H1 (cell line): Measurements from ENCODE around the gene FXYD7. TPM values are rescaled to one million over a fixed set of nuclear protein-coding genes. Genes with fewer than 3 reads are reported as not detected.

Experiments
- CTCF ChIA-PET: fragments of 300-600 bp; sonication (Branson Sonifier 250); formaldehyde crosslinking; loops from one replicate; lab custom pipeline; 2021; ENCODE audit not compliant: partially characterized antibody; lab: Charles Lee
- POLR2A ChIA-PET: fragments of 300-600 bp; sonication (Branson Sonifier 250); formaldehyde crosslinking; loops from one replicate; lab custom pipeline; 2021; ENCODE audit warnings: inconsistent platforms; ENCODE audit not compliant: partially characterized antibody; lab: Charles Lee
- DNase-seq, 2 experiments: peaks; one replicate each; pipeline versions ENCODE4 v3.0.0 to v3.0.0-alpha.2; 2010 to 2022; ENCODE audit warnings: low spot score in 2 of 2, low read depth in 1 of 2, mixed read lengths in 1 of 2
- FAIRE-seq: peaks from 2 replicates; lab custom pipeline; 2011; peaks lifted over from hg19 to GRCh38; lab: Jason Lieb, UNC
- H2AFZ ChIP-seq: 2 replicates; pipeline ENCODE4 v1.8.1; 2012; ENCODE audit warnings: low read length, inconsistent platforms
- H2AK5ac ChIP-seq: 2 replicates; pipeline ENCODE4 v1.6.1; 2013; ENCODE audit warnings: low read depth, low read length
- H2BK120ac ChIP-seq: replicated peaks from 2 replicates; pipeline ENCODE3; 2013; ENCODE audit warnings: low read depth, low read length, inconsistent platforms
- H2BK12ac ChIP-seq: 2 replicates; pipeline ENCODE4 v1.6.1; 2013; ENCODE audit warnings: low read depth, low read length
- H2BK15ac ChIP-seq: 2 replicates; pipeline ENCODE4 v1.6.1; 2013; ENCODE audit warnings: low read length
- H2BK20ac ChIP-seq: 2 replicates; pipeline ENCODE4 v1.6.1; 2013; ENCODE audit warnings: low read length
- H2BK5ac ChIP-seq: 2 replicates; pipeline ENCODE4 v1.6.1; 2013; ENCODE audit warnings: low read depth, low read length
- H3K14ac ChIP-seq: 2 replicates; pipeline ENCODE4 v1.6.1; 2013; ENCODE audit warnings: inconsistent platforms; ENCODE audit not compliant: insufficient read length
- H3K18ac ChIP-seq: 2 replicates; pipeline ENCODE4 v1.6.1; 2013; ENCODE audit warnings: low read length; ENCODE audit errors: extremely low read depth
- H3K23ac ChIP-seq: 2 replicates; pipeline ENCODE4 v1.6.1; 2013; ENCODE audit warnings: inconsistent platforms; ENCODE audit not compliant: insufficient read length
- H3K23me2 ChIP-seq: 2 replicates; pipeline ENCODE4 v1.6.1; 2013; ENCODE audit warnings: low read depth, low read length
- H3K27ac ChIP-seq: 2 replicates; pipeline ENCODE4 v1.6.1; 2011; ENCODE audit warnings: low read depth, low read length, inconsistent platforms
- H3K27me3 ChIP-seq, 4 experiments: replicated peaks in 1 of 4; 1 replicate in 1 of 4; 2 replicates in 3 of 4; pipeline versions ENCODE4 v1.6.1 to v1.8.1; 2011 to 2013; ENCODE audit warnings: low read length in 3 of 4, mild to moderate bottlenecking in 3 of 4, inconsistent platforms in 2 of 4, mixed read lengths in 2 of 4, moderate library complexity in 1 of 4; ENCODE audit not compliant: control insufficient read depth in 3 of 4, insufficient read depth in 3 of 4; ENCODE audit errors: extremely low read depth in 1 of 4
- H3K36me3 ChIP-seq, 4 experiments: 2 replicates each; pipeline versions ENCODE4 v1.6.1 to v1.8.1; 2011 to 2013; ENCODE audit warnings: mild to moderate bottlenecking in 4 of 4, low read length in 3 of 4, moderate library complexity in 2 of 4, control low read depth in 1 of 4, inconsistent platforms in 1 of 4; ENCODE audit not compliant: insufficient read depth in 4 of 4, control insufficient read depth in 2 of 4
- H3K4ac ChIP-seq: replicated peaks from 2 replicates; pipeline ENCODE3; 2013; ENCODE audit warnings: low read length, low read depth, mixed read lengths, inconsistent platforms; ENCODE audit not compliant: insufficient read length
- H3K4me1 ChIP-seq, 4 experiments: replicated peaks in 1 of 4; 1 replicate in 1 of 4; 2 replicates in 3 of 4; pipeline versions ENCODE4 v1.6.1 to v1.8.1; 2011 to 2013; ENCODE audit warnings: low read length in 3 of 4, inconsistent platforms in 2 of 4, mixed read lengths in 1 of 4; ENCODE audit not compliant: insufficient read depth in 4 of 4, control insufficient read depth in 3 of 4
- H3K4me2 ChIP-seq, 2 experiments: 2 replicates each; pipeline versions ENCODE4 v1.6.1 to v1.8.1; 2011 to 2013; ENCODE audit warnings: low read depth in 2 of 2, low read length in 2 of 2, control low read depth in 1 of 2, inconsistent platforms in 1 of 2, mild to moderate bottlenecking in 1 of 2; ENCODE audit not compliant: insufficient read depth in 1 of 2
- H3K4me3 ChIP-seq, 4 experiments: fragments of 200-600, 300-600 bp in 1 of 4; sonication (generic), shearing (Covaris generic), sonication (Bioruptor Twin) in 1 of 4; 2 replicates each; pipeline versions ENCODE4 v1.5.1 to v1.8.1; 2011 to 2016; ENCODE audit warnings: low read length in 4 of 4, low read depth in 3 of 4, control low read depth in 2 of 4, inconsistent platforms in 2 of 4, mild to moderate bottlenecking in 2 of 4, mixed read lengths in 1 of 4, moderate library complexity in 1 of 4; ENCODE audit not compliant: insufficient read depth in 2 of 4; ENCODE audit errors: extremely low read depth in 1 of 4
- H3K56ac ChIP-seq: replicated peaks from 2 replicates; pipeline ENCODE3; 2013; ENCODE audit warnings: low read depth, mild to moderate bottlenecking, mixed read lengths, low read length, inconsistent platforms; ENCODE audit not compliant: insufficient read length
- H3K79me1 ChIP-seq: 2 replicates; pipeline ENCODE4 v1.6.1; 2013; ENCODE audit warnings: low read depth, low read length, control low read depth
- H3K79me2 ChIP-seq, 2 experiments: 2 replicates each; pipeline versions ENCODE4 v1.6.1 to v1.8.1; 2012 to 2013; ENCODE audit warnings: low read length in 2 of 2, mild to moderate bottlenecking in 2 of 2, inconsistent platforms in 1 of 2; ENCODE audit not compliant: insufficient read depth in 2 of 2, control insufficient read depth in 1 of 2
- H3K9ac ChIP-seq, 4 experiments: replicated peaks in 1 of 4; 1 replicate in 1 of 4; 2 replicates in 3 of 4; pipeline versions ENCODE4 v1.6.1 to v1.8.1; 2011 to 2013; ENCODE audit warnings: low read depth in 3 of 4, low read length in 3 of 4, control low read depth in 2 of 4, mild to moderate bottlenecking in 2 of 4, moderate library complexity in 2 of 4, inconsistent platforms in 1 of 4; ENCODE audit errors: extremely low read depth in 1 of 4
- H3K9me3 ChIP-seq, 2 experiments: 2 replicates each; pipeline versions ENCODE4 v1.6.1 to v1.8.1; 2012 to 2013; ENCODE audit warnings: mild to moderate bottlenecking in 2 of 2, moderate library complexity in 2 of 2, control low read depth in 1 of 2, inconsistent platforms in 1 of 2, low read depth in 1 of 2, low read length in 1 of 2, mixed read lengths in 1 of 2; ENCODE audit not compliant: insufficient read depth in 2 of 2
- H4K20me1 ChIP-seq, 2 experiments: replicated peaks in 1 of 2; 2 replicates each; pipeline versions ENCODE3 to v1.8.1; 2011 to 2013; ENCODE audit warnings: inconsistent platforms in 2 of 2, low read length in 2 of 2, mild to moderate bottlenecking in 1 of 2; ENCODE audit not compliant: insufficient read depth in 2 of 2, control insufficient read depth in 1 of 2
- H4K5ac ChIP-seq: 2 replicates; pipeline ENCODE4 v1.6.1; 2013; ENCODE audit warnings: low read length, low read depth, mixed read lengths, inconsistent platforms; ENCODE audit not compliant: insufficient read length
- H4K8ac ChIP-seq: 2 replicates; pipeline ENCODE4 v1.8.0; 2013; ENCODE audit warnings: mild to moderate bottlenecking, moderate library complexity, low read length, inconsistent platforms; ENCODE audit not compliant: insufficient read depth; ENCODE audit errors: extremely low read depth
- H4K91ac ChIP-seq: replicated peaks from 2 replicates; pipeline ENCODE3; 2013; ENCODE audit warnings: low read length, mixed read lengths, inconsistent platforms; ENCODE audit not compliant: insufficient read length
- ASH2L ChIP-seq: fragments of 200-600, 300-600 bp; sonication (generic); IDR thresholded peaks from one replicate; pipeline ENCODE4 v1.7.1; 2017; ENCODE audit warnings: low read length
- WGBS, 2 experiments: shearing (Covaris generic) in 1 of 2; methylation state at CpG; one replicate each; pipeline versions ENCODE4 v1.1.6 to v1.1.7; 2013 to 2015; ENCODE audit warnings: low lambda C conversion rate in 2 of 2, mixed read lengths in 2 of 2, inconsistent platforms in 1 of 2, low coverage in 1 of 2, missing lambda C conversion rate in 1 of 2; ENCODE audit not compliant: insufficient replicate concordance in 2 of 2, insufficient coverage in 1 of 2, insufficient read length in 1 of 2; ENCODE audit errors: extremely low coverage in 1 of 2, missing lambda C conversion rate in 1 of 2; 5-methylcytosine and 5-hydroxymethylcytosine counted together
- polyA plus RNA-seq, 7 experiments: library from polyadenylated mRNA; depleted of rRNA in 3 of 7; stranded (reverse) in 5 of 7; unstranded in 2 of 7; fragments of >200 nt in 5 of 7; fragments of 200-250 nt in 2 of 7; gene quantifications; 1 replicate in 5 of 7; 2 replicates in 1 of 7; 4 replicates in 1 of 7; pipeline versions ENCODE4 v1.2.1 to v1.2.3, GENCODE V29; 2011 to 2013; ENCODE audit warnings: missing spikeins in 2 of 7, mixed read lengths in 2 of 7
- total RNA-seq: library from RNA; stranded (reverse); fragmentation: NEBNext Ultra II Directional; extraction: Animal tissue kit (Norgen Biotek cat#: 25700); gene quantifications from 2 replicates; pipeline ENCODE4 v1.2.1, GENCODE V29; 2021

The FXYD7 gene
- total and polyA plus RNA-seq, 2 of the 8 experiments (the other 6 are each of a cell fraction or from before 2014, with no cell fraction given), result 12.1 to 14.3 TPM

DNA sequence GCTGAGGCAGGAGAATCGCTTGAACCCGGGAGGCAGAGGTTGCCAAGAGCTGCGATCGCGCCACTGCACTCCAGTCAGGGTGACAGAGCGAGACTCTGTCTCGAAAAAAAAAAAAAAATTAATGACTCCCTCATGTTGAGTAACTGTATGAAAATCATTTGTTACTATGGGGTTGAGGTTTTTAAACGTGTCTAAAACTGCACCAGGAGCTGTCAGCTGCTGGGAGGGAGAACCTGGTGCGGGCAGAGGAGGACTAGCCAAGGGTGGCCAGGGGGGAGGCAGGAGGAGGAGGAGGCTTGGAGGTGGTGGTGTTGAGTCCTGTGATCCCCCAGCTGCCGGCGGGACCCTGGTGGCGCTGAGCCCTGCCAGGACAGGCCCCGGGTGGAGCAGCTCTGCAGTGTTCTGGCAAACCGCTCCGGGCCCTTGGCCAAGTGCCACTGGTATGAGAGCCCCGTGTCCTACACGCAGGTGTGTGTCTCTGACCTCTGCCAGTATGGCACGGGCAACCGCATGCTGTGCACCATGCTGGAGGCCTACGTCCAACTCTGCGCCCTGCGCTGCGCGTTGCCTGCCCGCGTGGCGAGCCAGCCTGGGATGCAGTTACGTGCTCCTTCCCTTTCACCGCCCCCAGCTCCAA, 44.5 kb upstream of the FXYD7 start:
- Histone ChIP-seq H4K5ac (no peak overlapping the region), H3K9ac (no peak overlapping the region), H2BK15ac (no peak overlapping the region), H3K4ac (no peak overlapping the region), H4K20me1 (no peaks in the 10 kb centered on the region), H2BK5ac (no peak overlapping the region), H3K18ac (no peak overlapping the region), H2BK20ac (no peak overlapping the region), H3K79me1 (no peaks in the 10 kb centered on the region), H3K4me3 (no peak overlapping the region), H2AFZ (no peak overlapping the region), H3K27ac (no peak overlapping the region), H2BK12ac (peak overlapping the region; percentile 18; the same call in 1 of the 2 replicates), H3K4me1 (peaks cover 0 to 3% (median 1%) of the 10 kb centered on the region in 4 experiments; a peak in 3 of 7 replicates), H3K23ac (no peak overlapping the region), H3K23me2 (peaks cover 2% of the 10 kb centered on the region; the same call in 1 of the 2 replicates), H3K36me3 (no peaks in the 10 kb centered on the region), H3K79me2 (no peaks in the 10 kb centered on the region), H4K8ac (no peak overlapping the region), H3K56ac (no peak overlapping the region), H2AK5ac (no peak overlapping the region), H3K27me3 (no peaks in the 10 kb centered on the region), H3K4me2 (no peak overlapping the region), H3K9me3 (no peaks in the 10 kb centered on the region), H2BK120ac (no peak overlapping the region), H3K14ac (no peak overlapping the region), H4K91ac (no peak overlapping the region)
- FAIRE-seq, result no peak
- DNase-seq, result no peak
- 96% methylated on average over 29 of the region's 29 CpGs; no CpG with 5 or more reads in 1 of the 2 experiments for WGBS, 2 experiments
- TF ChIP-seq ASH2L, result no peak
- CTCF ChIA-PET, result interaction anchor here (0.6 to 3.4 kb wide), 9 partner anchors 10 to 56 kb away, joined by 3 to 19 read pairs (median 6); partner anchors contain the start of genes FXYD5 and LGI4
- POLR2A ChIA-PET, result interaction anchor here (0.7 to 1.3 kb wide), 4 partner anchors 8 to 18 kb away, joined by 3 to 4 read pairs (median 4); no protein-coding TSS in a partner anchor
